Osteoblast (primary cell): ENCODE measurements around the gene STX18. TPM values are rescaled to one million over a fixed set of nuclear protein-coding genes. Genes with fewer than 3 reads are reported as not detected.
"Not testable (repeated sequence)": the region's sequence is repeated elsewhere in the genome, so short reads cannot be mapped to it uniquely, and the experiment has no call there.

Experiments used
- DNase-seq: peaks from one replicate; pipeline ENCODE4 v3.0.0; 2011; ENCODE audit warnings: low spot score, mixed read lengths; ENCODE audit not compliant: insufficient read length; ENCODE audit errors: missing footprints
- H2AFZ ChIP-seq: 2 replicates; pipeline ENCODE4 v1.6.0; 2011; ENCODE audit warnings: mild to moderate bottlenecking, low read length
- H3K27ac ChIP-seq: 2 replicates; pipeline ENCODE4 v1.5.1; 2011; ENCODE audit warnings: mild to moderate bottlenecking, low read depth, low read length, moderate library complexity
- H3K27me3 ChIP-seq: 2 replicates; pipeline ENCODE4 v1.6.0; 2012; ENCODE audit warnings: mild to moderate bottlenecking, control low read depth, inconsistent platforms, low read length, moderate library complexity; ENCODE audit not compliant: insufficient read depth
- H3K36me3 ChIP-seq: 2 replicates; pipeline ENCODE4 v1.5.1; 2011; ENCODE audit warnings: mild to moderate bottlenecking, low read length, control low read depth, moderate library complexity; ENCODE audit not compliant: insufficient read depth
- H3K4me1 ChIP-seq: 2 replicates; pipeline ENCODE4 v1.5.1; 2011; ENCODE audit warnings: mild to moderate bottlenecking, low read length, control low read depth, moderate library complexity; ENCODE audit not compliant: insufficient read depth
- H3K4me2 ChIP-seq: 2 replicates; pipeline ENCODE4 v1.6.0; 2011; ENCODE audit warnings: mild to moderate bottlenecking, low read length; ENCODE audit not compliant: insufficient read depth
- H3K4me3 ChIP-seq: fragments of 200-600 bp; sonication (generic); 3 replicates; pipeline ENCODE4 v1.5.1; 2012; ENCODE audit warnings: mild to moderate bottlenecking, low read length, inconsistent platforms; ENCODE audit not compliant: insufficient read depth
- H3K79me2 ChIP-seq: 2 replicates; pipeline ENCODE4 v1.6.0; 2012; ENCODE audit warnings: mild to moderate bottlenecking, low read length, control low read depth, inconsistent platforms; ENCODE audit not compliant: insufficient read depth
- H3K9me3 ChIP-seq: 2 replicates; pipeline ENCODE4 v1.5.1; 2011; ENCODE audit warnings: low read depth, low read length, control low read depth
- H4K20me1 ChIP-seq: 2 replicates; pipeline ENCODE4 v1.6.0; 2012; ENCODE audit warnings: mild to moderate bottlenecking, low read length, control low read depth; ENCODE audit not compliant: insufficient read depth
- total RNA-seq: library from RNA; depleted of rRNA; stranded (reverse); fragments of >200 nt; gene quantifications from 2 replicates; pipeline ENCODE4 v1.2.3, GENCODE V29; 2012
- TF ChIP-seq, protein P1 (sequence below): IDR thresholded peaks from 2 replicates; pipeline ENCODE4 v1.5.1; 2011; ENCODE audit warnings: mild to moderate bottlenecking, low read depth, low read length, moderate library complexity; ENCODE audit errors: extremely low read depth

The STX18 gene
- total RNA-seq, 1 donor = 23.9 TPM

DNA sequence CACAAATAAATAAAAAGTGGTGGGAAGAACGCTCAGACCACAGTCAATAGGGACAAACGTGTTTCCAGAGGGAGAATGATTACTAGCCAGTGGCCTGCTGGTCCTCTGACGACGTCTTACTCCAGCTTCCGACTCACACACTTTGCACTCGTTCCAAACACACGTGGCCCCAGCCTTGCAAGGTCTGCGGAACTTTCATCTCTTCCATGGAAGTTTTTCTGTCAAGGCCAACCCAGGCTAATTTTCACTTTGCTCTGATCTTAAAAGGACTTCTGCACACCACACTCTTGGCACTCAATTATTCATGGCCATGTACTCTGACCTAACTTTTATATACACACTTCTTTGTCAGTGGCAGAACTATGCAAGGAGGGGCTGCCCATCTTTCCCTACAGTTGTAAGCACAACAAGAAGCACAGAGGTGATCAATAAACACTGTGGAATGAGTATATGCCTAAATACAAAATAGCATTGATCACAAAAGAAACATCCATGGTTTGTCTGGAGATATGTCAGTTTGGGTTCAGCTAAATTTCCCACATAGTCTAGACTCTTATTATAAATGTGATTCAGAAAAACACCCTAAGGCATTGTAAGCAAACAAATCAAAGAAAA, 69.4 kb downstream of the STX18 start:
- H4K20me1 ChIP-seq = peaks cover 3% of the 10 kb centered on the region
- no peak overlapping the region for H3K4me2 ChIP-seq
- peaks cover 38% of the 10 kb centered on the region for H3K79me2 ChIP-seq
- H3K27me3 ChIP-seq = no peaks in the 10 kb centered on the region
- H3K4me1 ChIP-seq = peaks cover 20% of the 10 kb centered on the region
- peaks cover 19% of the 10 kb centered on the region for H3K36me3 ChIP-seq
- H3K27ac ChIP-seq = peak overlapping the region; percentile 84
- no peak overlapping the region for H2AFZ ChIP-seq
- H3K4me3 ChIP-seq = no peak overlapping the region
- no peak for DNase-seq
- TF ChIP-seq, protein P1, sequence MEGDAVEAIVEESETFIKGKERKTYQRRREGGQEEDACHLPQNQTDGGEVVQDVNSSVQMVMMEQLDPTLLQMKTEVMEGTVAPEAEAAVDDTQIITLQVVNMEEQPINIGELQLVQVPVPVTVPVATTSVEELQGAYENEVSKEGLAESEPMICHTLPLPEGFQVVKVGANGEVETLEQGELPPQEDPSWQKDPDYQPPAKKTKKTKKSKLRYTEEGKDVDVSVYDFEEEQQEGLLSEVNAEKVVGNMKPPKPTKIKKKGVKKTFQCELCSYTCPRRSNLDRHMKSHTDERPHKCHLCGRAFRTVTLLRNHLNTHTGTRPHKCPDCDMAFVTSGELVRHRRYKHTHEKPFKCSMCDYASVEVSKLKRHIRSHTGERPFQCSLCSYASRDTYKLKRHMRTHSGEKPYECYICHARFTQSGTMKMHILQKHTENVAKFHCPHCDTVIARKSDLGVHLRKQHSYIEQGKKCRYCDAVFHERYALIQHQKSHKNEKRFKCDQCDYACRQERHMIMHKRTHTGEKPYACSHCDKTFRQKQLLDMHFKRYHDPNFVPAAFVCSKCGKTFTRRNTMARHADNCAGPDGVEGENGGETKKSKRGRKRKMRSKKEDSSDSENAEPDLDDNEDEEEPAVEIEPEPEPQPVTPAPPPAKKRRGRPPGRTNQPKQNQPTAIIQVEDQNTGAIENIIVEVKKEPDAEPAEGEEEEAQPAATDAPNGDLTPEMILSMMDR = no peak
- no peaks in the 10 kb centered on the region for H3K9me3 ChIP-seq

DNA sequence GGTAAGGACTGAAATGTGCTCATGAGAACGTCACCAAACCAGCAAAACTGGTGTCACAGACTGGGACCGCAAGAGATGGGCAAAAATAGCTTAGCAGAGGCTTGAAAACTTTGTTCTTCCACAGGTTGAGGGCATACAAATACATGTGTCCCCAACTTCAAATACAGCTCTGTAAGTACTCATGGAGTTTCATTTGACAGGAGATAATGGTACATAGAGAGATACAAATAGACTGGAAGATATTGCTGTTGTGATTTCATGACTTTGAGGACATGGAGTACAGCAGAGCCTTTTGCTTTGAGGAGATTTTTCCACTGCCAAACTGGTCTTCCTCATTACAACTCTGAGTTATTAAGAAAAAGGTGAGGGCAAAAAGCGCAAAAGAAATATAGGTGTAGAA, 70.7 kb downstream of the STX18 start:
- Histone ChIP-seq H3K27me3 (no peaks in the 10 kb centered on the region), H3K27ac (no peak overlapping the region), H3K4me1 (peaks cover 15% of the 10 kb centered on the region), H4K20me1 (peaks cover 3% of the 10 kb centered on the region), H3K79me2 (peaks cover 38% of the 10 kb centered on the region), H3K4me3 (no peak overlapping the region), H3K4me2 (no peak overlapping the region), H3K36me3 (peaks cover 21% of the 10 kb centered on the region), H2AFZ (no peak overlapping the region), H3K9me3 (no peaks in the 10 kb centered on the region)
- no peak for DNase-seq
- TF ChIP-seq, protein P1 = no peak

DNA sequence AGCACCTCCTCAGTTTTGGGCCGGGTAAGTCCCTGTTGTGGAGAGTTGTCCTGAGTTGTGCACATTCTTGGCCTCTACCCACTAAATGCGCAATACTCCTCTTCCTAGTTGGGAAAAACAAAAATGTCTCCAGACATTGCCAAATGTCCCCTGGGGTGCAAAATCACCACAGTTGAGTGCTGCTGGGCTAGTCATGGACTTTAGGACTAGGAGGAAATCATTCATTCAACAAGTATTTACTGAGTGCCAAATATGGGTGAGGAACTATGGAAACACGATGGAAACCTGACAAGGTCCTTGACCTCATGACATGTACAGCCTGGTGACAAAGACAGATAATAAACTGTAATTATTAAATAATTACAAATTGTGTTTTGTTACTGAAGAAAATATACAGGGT, 71.6 kb downstream of the STX18 start:
- H3K4me2 ChIP-seq = no peak overlapping the region
- H3K36me3 ChIP-seq = peaks cover 29% of the 10 kb centered on the region
- H3K79me2 ChIP-seq = peaks cover 31% of the 10 kb centered on the region
- no peak overlapping the region for H2AFZ ChIP-seq
- H3K4me1 ChIP-seq = peaks cover 15% of the 10 kb centered on the region
- no peak overlapping the region for H3K27ac ChIP-seq
- H3K4me3 ChIP-seq = no peak overlapping the region
- peaks cover 3% of the 10 kb centered on the region for H4K20me1 ChIP-seq
- no peak for DNase-seq
- H3K9me3 ChIP-seq = no peaks in the 10 kb centered on the region
- H3K27me3 ChIP-seq = no peaks in the 10 kb centered on the region
- TF ChIP-seq, protein P1 = no peak

DNA sequence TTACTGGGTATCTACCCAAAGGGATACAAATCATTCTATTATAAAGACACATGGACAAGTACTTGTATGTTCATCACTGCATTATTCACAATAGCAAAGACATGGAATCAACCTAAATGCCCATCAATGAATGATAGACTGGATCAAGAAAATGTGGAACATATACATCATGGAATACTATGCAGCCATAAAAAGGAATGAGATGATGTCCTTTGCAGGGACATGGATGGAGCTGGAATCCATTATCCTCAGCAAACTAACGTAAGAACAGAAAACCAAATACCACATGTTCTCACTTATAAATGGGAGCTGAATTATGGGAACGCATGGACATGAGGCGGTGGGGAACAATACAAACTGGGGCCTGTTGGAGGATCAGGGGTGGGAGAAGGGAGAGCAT, 76.6 kb downstream of the STX18 start:
- H3K4me2 ChIP-seq, H3K79me2 ChIP-seq, H3K9me3 ChIP-seq, H2AFZ ChIP-seq, DNase-seq, H3K27ac ChIP-seq, H3K4me3 ChIP-seq, H3K4me1 ChIP-seq, H4K20me1 ChIP-seq, H3K27me3 ChIP-seq: not testable (repeated sequence)
- H3K36me3 ChIP-seq = peaks cover 24% of the 10 kb centered on the region
